Measurements from ENCODE around the gene TUBA1C.

DNA sequence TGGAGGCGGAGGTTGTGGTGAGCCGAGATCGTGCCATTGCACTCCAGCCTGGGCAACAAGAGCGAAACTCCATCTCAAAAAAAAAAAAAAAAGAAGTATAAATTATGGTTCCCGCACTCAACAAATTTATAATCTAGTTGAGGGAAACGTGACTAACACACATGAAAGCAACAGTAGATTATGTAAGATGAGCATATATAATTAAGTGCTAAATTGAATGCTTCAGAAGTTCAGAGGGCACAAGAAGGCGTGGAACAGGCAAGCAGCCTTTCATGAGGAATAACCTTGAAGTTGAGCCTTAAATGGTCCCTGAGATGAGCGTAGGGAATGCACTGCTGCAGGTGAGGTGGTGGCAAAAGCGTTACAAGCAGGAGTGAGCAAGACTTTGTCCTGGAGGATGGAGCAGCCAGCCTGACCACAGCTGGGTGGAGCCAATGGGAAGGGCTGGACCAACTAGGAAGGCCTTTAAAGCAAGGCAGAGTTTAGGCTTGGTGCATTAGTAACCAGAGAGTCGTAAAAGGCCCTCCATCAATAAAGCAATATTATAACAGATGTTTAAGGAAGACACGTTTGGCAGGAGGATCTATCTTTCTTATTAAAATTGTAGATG lies 45.4 kb upstream of the TUBA1C start:
- TF ChIP-seq FOS (IDR thresholded peaks at IDR 0.05; ENCODE audit: low read depth, low read length) = no peak
- TF ChIP-seq, protein P1, sequence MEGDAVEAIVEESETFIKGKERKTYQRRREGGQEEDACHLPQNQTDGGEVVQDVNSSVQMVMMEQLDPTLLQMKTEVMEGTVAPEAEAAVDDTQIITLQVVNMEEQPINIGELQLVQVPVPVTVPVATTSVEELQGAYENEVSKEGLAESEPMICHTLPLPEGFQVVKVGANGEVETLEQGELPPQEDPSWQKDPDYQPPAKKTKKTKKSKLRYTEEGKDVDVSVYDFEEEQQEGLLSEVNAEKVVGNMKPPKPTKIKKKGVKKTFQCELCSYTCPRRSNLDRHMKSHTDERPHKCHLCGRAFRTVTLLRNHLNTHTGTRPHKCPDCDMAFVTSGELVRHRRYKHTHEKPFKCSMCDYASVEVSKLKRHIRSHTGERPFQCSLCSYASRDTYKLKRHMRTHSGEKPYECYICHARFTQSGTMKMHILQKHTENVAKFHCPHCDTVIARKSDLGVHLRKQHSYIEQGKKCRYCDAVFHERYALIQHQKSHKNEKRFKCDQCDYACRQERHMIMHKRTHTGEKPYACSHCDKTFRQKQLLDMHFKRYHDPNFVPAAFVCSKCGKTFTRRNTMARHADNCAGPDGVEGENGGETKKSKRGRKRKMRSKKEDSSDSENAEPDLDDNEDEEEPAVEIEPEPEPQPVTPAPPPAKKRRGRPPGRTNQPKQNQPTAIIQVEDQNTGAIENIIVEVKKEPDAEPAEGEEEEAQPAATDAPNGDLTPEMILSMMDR (conservative IDR thresholded peaks at IDR 0.05; ENCODE audit: low read depth, low read length) = no peak
- no peak for TF ChIP-seq SMC3 (IDR thresholded peaks at IDR 0.05; ENCODE audit: low read depth, low read length)
- no peak for TF ChIP-seq RFX5 (IDR thresholded peaks at IDR 0.05; ENCODE audit: low read depth, low read length)
- TF ChIP-seq, protein P2, sequence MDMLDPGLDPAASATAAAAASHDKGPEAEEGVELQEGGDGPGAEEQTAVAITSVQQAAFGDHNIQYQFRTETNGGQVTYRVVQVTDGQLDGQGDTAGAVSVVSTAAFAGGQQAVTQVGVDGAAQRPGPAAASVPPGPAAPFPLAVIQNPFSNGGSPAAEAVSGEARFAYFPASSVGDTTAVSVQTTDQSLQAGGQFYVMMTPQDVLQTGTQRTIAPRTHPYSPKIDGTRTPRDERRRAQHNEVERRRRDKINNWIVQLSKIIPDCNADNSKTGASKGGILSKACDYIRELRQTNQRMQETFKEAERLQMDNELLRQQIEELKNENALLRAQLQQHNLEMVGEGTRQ (IDR thresholded peaks at IDR 0.05; ENCODE audit: low read depth, low read length) = no peak
- TF ChIP-seq MXI1 (IDR thresholded peaks at IDR 0.05; ENCODE audit: borderline replicate concordance, low read depth, low read length) = no peak
- no peak for TF ChIP-seq NFE2L2 (IDR thresholded peaks at IDR 0.05; ENCODE audit: low read depth, low read length)
- TF ChIP-seq CEBPB (IDR thresholded peaks at IDR 0.05; ENCODE audit: low read depth, low read length) = no peak
- no peak for TF ChIP-seq POLR2A (IDR thresholded peaks at IDR 0.05; ENCODE audit: low read depth, low read length)
- TF ChIP-seq RAD21 (IDR thresholded peaks at IDR 0.05; ENCODE audit: low read length) = no peak

All from IMR-90 (cell line).